KOPT-K1 (cell line): ENCODE data around the gene KRT72.

Experiments used
- H3K27ac ChIP-seq: fragments of 200-600 bp; sonication (generic); 2 replicates; pipeline ENCODE4 v1.5.1; 2016; ENCODE audit warnings: antibody characterized with exemption, mild to moderate bottlenecking, low read depth, low read length; ENCODE audit not compliant: poor library complexity, severe bottlenecking
- H3K36me3 ChIP-seq: fragments of 200-600 bp; sonication (generic); 2 replicates; pipeline ENCODE4 v1.5.1; 2017; ENCODE audit warnings: antibody characterized with exemption, mild to moderate bottlenecking, low read length, moderate library complexity; ENCODE audit not compliant: insufficient read depth
- H3K9me3 ChIP-seq: fragments of 200-600 bp; sonication (generic); 2 replicates; pipeline ENCODE4 v1.5.1; 2017; ENCODE audit warnings: antibody characterized with exemption, low read length, mild to moderate bottlenecking; ENCODE audit not compliant: insufficient read depth, poor library complexity, severe bottlenecking

Gene KRT72

DNA sequence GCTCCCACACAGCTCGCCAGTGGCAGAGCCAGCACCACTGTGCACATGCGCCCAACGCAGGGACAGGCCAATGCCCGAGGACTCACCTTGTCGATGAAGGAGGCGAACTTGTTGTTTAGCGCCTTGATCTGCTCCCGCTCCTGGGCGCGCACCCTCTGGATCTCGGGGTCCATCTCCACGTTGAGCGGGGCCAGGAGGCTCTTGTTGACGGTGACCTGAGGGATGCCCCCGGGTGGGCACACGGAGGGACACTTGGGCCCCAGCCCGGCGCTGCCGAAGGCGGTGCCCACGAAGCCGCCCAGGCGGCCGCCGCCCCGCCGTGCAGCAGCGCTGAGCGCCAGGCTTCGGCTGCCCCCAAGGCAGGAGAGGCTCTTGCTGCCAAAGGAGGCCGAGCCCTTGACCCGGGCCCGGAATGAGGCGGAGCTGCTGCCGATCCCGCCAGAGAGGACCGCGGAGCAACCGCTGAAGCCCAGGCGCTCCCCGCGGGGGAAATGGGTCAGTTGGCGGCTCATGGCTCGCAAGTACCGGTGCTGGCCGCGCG is at the start of gene KRT72:
TSS of gene KRT72 (minus strand) at position 523 of the 541 bp plus-strand sequence. CDS start at position 512, 11 bp downstream.
- Histone ChIP-seq H3K9me3 (no peaks in the 10 kb centered on the region), H3K36me3 (no peaks in the 10 kb centered on the region), H3K27ac (no peak within 1 kb of the TSS)

DNA sequence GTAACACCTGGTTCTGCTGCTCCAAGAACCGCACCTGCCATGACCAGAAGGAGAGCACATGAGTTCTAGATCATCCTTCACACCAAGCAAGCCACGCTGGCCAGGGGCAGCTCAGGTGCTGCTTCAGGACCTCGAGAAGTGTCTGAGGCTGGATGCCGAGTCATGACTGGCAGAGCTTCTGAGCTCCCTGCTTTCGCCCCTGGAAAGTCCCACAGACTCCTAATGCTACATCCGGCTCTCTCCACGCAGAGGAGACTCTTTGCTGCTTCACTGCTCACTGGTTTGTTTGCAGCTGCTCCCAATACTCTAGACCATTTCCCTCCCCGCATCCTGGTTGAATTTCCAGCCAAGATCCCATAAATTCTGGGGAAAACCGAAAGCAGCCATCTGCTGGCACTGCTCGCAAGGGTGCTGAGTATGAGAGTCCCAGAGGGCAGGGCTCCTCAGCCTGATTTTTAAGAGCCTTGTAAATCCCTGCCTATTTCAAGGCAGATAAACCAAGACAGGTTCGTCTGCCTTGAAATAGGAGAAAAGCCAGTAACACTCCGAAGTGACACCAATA is 49.3 kb upstream of the KRT72 start:
- Histone ChIP-seq H3K27ac (no peak overlapping the region), H3K9me3 (no peaks in the 10 kb centered on the region), H3K36me3 (no peaks in the 10 kb centered on the region)

- no peaks in the 10 kb centered on the region for H3K9me3 ChIP-seq
- H3K27ac ChIP-seq: no peak overlapping the region
- no peaks in the 10 kb centered on the region for H3K36me3 ChIP-seq
Measured at GRCh38 chr12:52649066-52649465, 47.8 kb upstream of the KRT72 start.

DNA sequence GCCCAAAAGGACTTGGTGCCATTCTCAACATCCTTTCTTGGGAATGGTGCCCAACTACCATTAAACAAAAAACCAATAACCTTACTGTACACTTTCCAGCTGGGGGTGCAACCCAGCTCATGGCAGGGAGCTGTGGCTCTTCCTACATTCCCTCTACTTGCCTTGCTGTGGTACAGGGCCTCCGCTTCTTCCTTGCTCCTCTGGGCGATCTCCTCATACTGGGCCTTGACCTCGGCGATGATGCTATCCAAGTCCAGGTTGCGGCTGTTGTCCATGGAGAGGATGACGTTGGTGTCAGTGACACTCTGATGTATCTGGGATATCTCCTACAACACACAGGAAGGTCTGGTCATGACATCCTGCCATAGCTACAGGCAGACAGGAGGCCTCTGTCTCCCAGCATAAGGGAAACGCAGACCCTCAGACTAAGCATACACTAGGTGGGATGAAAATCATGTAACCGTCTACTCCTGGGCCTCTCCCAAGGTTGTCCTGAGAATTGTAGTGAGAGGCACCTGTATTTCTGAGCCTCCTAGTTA is 46.8 kb upstream of the KRT72 start:
- Histone ChIP-seq H3K36me3 (no peaks in the 10 kb centered on the region), H3K9me3 (no peaks in the 10 kb centered on the region), H3K27ac (no peak overlapping the region)

- no peaks in the 10 kb centered on the region for H3K36me3 ChIP-seq
Measured at GRCh38 chr12:52647601-52648000, 46.3 kb upstream of the KRT72 start.

DNA sequence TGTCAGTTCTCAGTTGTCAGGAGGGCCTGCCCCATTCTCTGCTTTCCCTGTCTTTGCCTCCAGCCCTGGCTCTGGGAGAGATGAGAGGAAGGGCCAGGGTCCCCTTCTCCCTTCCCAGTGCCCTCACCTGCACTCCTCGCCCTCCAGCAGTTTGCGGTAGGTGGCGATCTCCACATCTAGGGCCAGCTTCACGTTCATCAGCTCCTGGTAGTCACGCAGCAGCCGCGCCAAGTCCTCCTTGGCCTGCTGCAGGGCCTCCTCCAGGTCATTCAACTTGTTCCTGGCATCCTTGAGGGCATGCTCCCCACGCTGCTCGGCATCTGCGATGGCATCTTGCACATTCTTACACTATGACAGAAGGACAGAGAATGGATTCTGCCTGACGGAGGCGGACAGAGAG is 45.4 kb upstream of the KRT72 start:
- Histone ChIP-seq H3K36me3 (no peaks in the 10 kb centered on the region), H3K9me3 (no peaks in the 10 kb centered on the region), H3K27ac (no peak overlapping the region)

More at GRCh38 chr12:52647601-52648000, 46.3 kb upstream of the KRT72 start:
- H3K27ac ChIP-seq: no peak overlapping the region
- H3K9me3 ChIP-seq: no peaks in the 10 kb centered on the region

GRCh38 chr12:52645982-52646381 is 44.7 kb upstream of the KRT72 start:
- H3K9me3 ChIP-seq: no peaks in the 10 kb centered on the region
- no peak overlapping the region for H3K27ac ChIP-seq
- H3K36me3 ChIP-seq: no peaks in the 10 kb centered on the region

DNA sequence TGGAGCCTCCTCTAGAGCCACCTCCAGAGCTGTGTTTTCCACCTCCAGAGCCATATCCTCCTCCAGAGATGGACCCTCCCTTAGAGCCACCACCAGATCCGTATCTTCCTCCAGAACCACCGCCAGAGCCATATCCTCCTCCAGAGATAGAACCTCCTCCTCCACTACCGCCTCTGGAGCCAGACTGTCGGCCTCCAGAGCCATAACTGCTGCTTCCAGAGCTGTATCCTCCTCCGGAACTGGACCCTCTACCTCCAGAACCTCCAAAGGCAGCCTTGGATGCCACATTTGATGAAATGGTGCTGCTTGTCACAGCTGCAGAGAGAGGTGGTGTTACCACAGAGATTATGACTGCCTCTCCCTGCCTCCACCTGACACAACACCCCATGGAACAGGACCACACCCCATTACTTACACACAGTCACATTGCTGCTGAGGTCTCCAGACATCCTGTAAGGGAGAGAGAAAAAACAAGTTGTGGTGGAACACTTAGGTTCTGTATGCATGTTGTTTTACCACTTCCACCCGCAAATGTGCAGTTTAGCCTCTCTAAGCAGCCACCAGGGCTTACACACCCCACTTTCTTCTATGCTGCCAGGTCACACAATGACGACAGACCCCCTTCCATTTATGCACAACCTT is 44.0 kb upstream of the KRT72 start:
- H3K9me3 ChIP-seq: no peaks in the 10 kb centered on the region
- H3K36me3 ChIP-seq: no peaks in the 10 kb centered on the region
- H3K27ac ChIP-seq: no peak overlapping the region

DNA sequence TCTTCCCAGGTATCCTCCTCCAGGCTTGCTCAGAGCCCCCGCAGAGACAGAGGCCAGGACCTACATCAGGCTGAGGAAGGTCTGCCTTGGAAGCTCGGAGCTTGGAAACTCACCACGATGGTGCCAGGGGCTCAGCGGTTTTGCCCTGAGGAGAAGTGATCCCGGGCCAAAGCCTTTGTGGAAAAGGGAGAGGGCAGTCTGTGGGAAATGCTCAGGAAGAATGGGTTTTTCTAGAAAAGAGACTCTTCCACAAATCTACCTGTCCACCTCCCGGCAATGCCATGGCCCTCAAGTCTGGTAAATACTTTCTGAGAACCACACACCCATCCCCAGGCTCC is 42.8 kb upstream of the KRT72 start:
- Histone ChIP-seq H3K36me3 (no peaks in the 10 kb centered on the region), H3K27ac (no peak overlapping the region), H3K9me3 (no peaks in the 10 kb centered on the region)

DNA sequence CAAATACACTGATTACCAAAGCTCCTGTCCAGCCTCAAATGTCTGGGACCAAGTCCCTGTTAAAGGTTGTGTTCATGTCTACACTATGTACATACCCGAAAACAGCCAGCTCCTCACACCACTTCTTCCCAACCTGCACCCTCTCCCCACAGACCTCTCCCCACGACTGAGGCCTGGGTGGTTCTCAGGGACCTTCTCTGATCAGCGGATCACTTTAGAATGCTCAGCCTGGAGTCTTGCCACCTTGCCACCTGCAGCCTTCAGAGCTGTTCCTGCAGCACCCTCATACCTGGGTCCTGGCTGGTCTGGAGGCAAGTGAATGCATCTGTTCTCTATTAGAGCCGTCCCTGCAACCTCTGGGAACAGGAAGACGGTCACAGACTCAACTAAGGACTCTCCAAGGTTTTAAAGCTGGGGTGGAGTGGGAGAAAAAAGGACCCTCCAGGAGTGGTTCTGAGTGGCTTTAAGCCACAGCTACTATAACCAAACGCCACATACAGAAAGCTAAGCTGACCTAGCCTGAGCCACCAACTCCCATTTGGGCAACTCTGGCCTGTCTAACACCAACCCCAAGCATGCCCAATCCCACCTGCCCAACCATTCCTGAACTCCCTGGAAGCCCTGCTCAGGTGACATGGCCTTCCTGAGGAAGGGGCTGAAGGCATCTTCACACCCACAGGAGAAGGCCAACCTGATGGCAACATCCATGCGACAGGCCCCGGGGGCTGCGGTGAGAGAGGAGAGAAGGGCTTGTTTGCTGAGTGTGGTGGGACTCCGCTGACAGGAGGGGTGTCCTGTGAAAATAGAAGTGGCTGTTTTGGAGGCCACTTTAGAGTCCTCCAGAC is 42.2 kb upstream of the KRT72 start:
- Histone ChIP-seq H3K9me3 (no peaks in the 10 kb centered on the region), H3K36me3 (no peaks in the 10 kb centered on the region), H3K27ac (no peak overlapping the region)

- Histone ChIP-seq H3K9me3 (no peaks in the 10 kb centered on the region), H3K36me3 (no peaks in the 10 kb centered on the region)
Measured at GRCh38 chr12:52641468-52641867, 40.2 kb upstream of the KRT72 start.

DNA sequence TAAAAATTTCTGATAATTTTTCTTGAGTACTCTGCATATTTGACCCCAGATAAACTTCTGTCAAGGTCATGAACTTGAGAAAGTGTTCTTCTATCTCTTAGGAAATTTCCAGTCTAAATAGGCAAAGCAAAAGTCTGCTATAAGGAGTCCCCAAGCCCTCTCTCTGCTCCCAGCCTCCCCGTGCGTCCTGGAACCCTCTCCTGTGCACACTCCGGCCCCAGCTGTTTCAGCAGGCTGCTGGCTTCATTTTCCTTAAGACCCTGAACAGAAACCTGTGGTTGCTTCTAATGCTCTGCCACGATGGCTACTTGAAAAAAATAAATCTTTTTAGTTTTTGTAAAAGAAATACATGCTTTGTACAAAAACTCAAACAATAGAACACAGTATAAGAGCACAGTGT is 36.0 kb upstream of the KRT72 start:
- Histone ChIP-seq H3K36me3 (no peaks in the 10 kb centered on the region), H3K9me3 (no peaks in the 10 kb centered on the region)

More at GRCh38 chr12:52641468-52641867, 40.2 kb upstream of the KRT72 start:
- no peak overlapping the region for H3K27ac ChIP-seq

GRCh38 chr12:52636592-52637258 is 35.5 kb upstream of the KRT72 start:
- Histone ChIP-seq H3K36me3 (no peaks in the 10 kb centered on the region), H3K9me3 (no peaks in the 10 kb centered on the region), H3K27ac (no peak overlapping the region)

More for the DNA sequence above, 36.0 kb upstream of the KRT72 start:
- H3K27ac ChIP-seq: no peak overlapping the region

GRCh38 chr12:52636189-52636588 is 34.9 kb upstream of the KRT72 start:
- no peak overlapping the region for H3K27ac ChIP-seq
- H3K9me3 ChIP-seq: no peaks in the 10 kb centered on the region
- no peaks in the 10 kb centered on the region for H3K36me3 ChIP-seq
